ENCODE results near the gene PARD6G.
A peak's percentile ranks its signal among the peaks of the same experiment; 100 is the strongest.
"Not testable (repeated sequence)": the region's sequence is repeated elsewhere in the genome, so short reads cannot be mapped to it uniquely, and the experiment has no call there.

Gene PARD6G

DNA sequence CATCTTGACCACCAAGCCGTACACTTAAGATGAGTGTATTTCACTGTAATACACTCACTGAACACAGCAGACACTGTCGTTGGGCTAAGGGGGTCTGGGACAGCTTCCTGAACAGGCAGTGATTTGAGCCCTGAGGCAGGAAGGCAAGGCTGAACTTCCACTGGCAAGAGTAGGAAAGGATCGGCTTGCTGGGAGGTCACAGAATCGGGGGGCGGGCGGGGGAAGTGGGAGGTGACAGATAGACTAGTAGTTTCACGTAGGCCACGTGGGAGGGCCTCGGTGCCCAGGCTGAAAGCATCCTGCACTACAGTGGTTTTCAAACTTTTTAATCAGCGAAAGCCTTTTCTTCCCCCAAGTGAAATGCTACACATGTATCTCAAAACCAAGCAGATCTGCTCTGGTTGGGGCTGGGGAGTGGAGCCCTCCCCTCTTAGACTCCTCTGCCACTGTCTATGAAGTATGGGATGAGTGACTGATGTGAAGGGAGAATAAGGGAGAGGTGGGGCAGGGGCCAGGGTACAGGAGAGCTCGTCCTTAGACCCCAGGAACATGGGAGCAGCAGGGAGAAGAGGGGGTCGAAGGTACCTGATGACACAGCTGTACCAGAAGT, 8.6 kb downstream of the PARD6G start:
- no peaks in the 10 kb centered on the region for H3K9me3 ChIP-seq (ENCODE audit: control insufficient read depth, low read length)
- H3K36me3 ChIP-seq (ENCODE audit: control insufficient read depth, insufficient read depth, low read length, severe bottlenecking): no peaks in the 10 kb centered on the region
- no peak for DNase-seq (ENCODE audit: low read depth)
- H3K4me3 ChIP-seq (ENCODE audit: low read length): no peak overlapping the region
- H3K27me3 ChIP-seq (replicated peaks; ENCODE audit: control insufficient read depth, insufficient read depth, low read length): peaks cover 15% of the 10 kb centered on the region
- H3K4me1 ChIP-seq (ENCODE audit: control insufficient read depth, insufficient read depth, low read length): no peaks in the 10 kb centered on the region
- no peak overlapping the region for H3K9ac ChIP-seq (ENCODE audit: low read length)

DNA sequence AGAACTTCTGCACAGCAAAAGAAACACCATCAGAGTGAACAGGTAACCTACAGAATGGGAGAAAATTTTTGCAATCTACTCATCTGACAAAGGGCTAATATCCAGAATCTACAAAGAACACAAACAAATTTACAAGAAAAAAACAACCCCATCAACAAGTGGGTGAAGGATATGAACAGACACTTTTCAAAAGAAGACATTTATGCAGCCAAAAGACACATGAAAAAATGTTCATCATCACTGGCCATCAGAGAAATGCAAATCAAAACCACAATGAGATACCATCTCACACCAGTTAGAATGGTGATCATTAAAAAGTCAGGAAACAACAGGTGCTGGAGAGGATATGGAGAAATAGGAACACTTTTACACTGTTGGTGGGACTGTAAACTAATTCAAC, 9.8 kb downstream of the PARD6G start:
- H3K9me3 ChIP-seq (ENCODE audit: control insufficient read depth, low read length); H3K36me3 ChIP-seq (ENCODE audit: control insufficient read depth, insufficient read depth, low read length, severe bottlenecking); DNase-seq (ENCODE audit: low read depth); H3K4me3 ChIP-seq (ENCODE audit: low read length); H3K9ac ChIP-seq (ENCODE audit: low read length); H3K4me1 ChIP-seq (ENCODE audit: control insufficient read depth, insufficient read depth, low read length): not testable (repeated sequence)
- peaks cover 25% of the 10 kb centered on the region for H3K27me3 ChIP-seq (replicated peaks; ENCODE audit: control insufficient read depth, insufficient read depth, low read length)

DNA sequence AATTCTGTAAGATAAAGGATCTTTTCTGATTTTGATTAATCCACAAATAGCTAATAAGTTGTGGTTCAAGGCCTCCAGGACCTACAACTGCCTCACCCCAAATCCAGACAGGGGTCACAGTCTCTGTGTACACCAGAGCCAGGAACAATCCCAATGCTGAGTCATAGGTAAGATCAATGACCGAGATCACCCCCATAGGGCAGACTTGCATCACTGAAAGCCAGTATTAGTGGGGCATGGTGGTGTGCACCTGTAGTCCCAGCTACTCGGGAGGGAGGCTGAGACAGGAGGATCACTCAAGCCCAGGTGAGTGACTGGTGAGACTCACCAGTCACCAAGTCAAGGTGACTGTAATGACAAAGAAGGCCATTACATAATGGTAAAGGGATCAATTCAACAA, 12.9 kb downstream of the PARD6G start:
- H3K9ac ChIP-seq (ENCODE audit: low read length): no peak overlapping the region
- no peak for DNase-seq (ENCODE audit: low read depth)
- no peaks in the 10 kb centered on the region for H3K4me1 ChIP-seq (ENCODE audit: control insufficient read depth, insufficient read depth, low read length)
- no peaks in the 10 kb centered on the region for H3K9me3 ChIP-seq (ENCODE audit: control insufficient read depth, low read length)
- peaks cover 15% of the 10 kb centered on the region for H3K27me3 ChIP-seq (replicated peaks; ENCODE audit: control insufficient read depth, insufficient read depth, low read length)
- H3K4me3 ChIP-seq (ENCODE audit: low read length): no peak overlapping the region
- H3K36me3 ChIP-seq (ENCODE audit: control insufficient read depth, insufficient read depth, low read length, severe bottlenecking): no peaks in the 10 kb centered on the region

DNA sequence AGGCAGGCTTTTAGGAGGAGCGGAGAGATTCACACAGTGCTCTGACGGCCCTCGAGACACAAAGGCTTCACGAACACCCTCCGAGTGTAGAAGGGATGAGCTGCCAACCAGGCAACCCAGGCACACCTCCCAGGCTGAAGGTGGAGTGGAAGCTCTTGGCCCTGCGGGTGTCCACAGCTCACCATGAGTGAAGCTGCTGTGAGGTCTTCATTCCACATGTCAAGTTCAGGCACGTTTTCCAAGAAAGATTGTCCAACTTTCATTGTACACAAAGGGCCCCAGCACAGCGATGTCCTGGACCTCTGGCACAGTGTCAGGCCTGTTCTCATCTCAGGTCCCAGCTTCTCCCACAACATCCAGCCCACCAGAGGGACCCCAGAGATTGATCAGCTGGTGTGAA, 13.4 kb downstream of the PARD6G start:
- no peak for DNase-seq (ENCODE audit: low read depth)
- H3K27me3 ChIP-seq (replicated peaks; ENCODE audit: control insufficient read depth, insufficient read depth, low read length): peaks cover 15% of the 10 kb centered on the region
- H3K4me3 ChIP-seq (ENCODE audit: low read length): no peak overlapping the region
- no peaks in the 10 kb centered on the region for H3K9me3 ChIP-seq (ENCODE audit: control insufficient read depth, low read length)
- H3K36me3 ChIP-seq (ENCODE audit: control insufficient read depth, insufficient read depth, low read length, severe bottlenecking): no peaks in the 10 kb centered on the region
- H3K9ac ChIP-seq (ENCODE audit: low read length): no peak overlapping the region
- H3K4me1 ChIP-seq (ENCODE audit: control insufficient read depth, insufficient read depth, low read length): no peaks in the 10 kb centered on the region

DNA sequence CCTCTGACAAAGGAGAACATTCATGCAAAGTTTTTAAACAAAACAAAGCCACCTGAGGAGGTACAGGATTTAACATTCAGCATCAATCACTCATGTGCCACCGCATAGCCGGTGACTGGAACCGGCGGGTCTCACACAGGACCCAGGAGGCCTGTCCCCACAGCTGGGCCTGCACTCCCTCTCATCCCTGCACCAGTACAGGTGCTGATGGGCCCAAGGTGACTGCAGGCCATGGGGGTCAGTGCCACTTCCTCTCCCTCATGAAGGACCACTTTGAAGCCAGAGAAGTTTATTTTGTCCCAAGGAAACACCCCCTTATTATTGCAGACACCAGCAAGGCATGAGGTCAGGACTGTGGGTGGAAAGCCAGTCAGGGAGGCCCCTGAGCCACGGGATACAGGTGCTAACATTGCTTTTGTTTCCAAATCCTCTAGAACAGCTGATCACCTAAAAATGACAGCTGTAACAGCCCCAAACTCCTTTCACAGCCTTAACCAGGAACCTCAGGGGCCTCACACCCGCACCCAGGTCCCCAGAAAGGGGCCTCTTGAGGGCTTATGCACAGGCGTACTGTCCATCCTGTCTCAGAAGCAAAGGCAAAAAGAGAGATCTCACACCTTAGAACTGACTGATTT, 14.0 kb downstream of the PARD6G start:
- no peak for DNase-seq (ENCODE audit: low read depth)
- peaks cover 15% of the 10 kb centered on the region for H3K27me3 ChIP-seq (replicated peaks; ENCODE audit: control insufficient read depth, insufficient read depth, low read length)
- no peaks in the 10 kb centered on the region for H3K4me1 ChIP-seq (ENCODE audit: control insufficient read depth, insufficient read depth, low read length)

DNA sequence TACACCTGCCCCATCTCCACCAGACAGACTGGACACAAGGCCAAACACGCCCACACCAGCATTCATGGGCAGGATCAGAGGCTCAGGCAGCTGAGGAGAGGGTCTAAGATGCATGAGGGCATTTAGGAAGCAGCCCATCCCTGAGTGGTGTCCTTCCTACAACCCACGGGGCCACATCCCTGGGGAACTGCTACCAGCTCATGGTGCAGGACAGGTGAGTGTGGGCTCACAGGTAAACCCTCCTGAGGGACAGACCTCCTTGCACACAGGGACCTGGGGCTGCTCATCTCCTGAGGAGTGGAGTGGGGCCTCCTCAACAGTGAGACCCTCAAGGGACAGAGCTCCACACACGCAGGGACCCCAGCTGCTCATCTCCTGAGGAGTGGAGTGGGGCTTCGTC, 14.6 kb downstream of the PARD6G start:
- Histone ChIP-seq H3K9ac (ENCODE audit: low read length) (no peak overlapping the region), H3K4me1 (ENCODE audit: control insufficient read depth, insufficient read depth, low read length) (no peaks in the 10 kb centered on the region), H3K4me3 (ENCODE audit: low read length) (no peak overlapping the region), H3K27me3 (replicated peaks; ENCODE audit: control insufficient read depth, insufficient read depth, low read length) (peaks cover 18% of the 10 kb centered on the region), H3K36me3 (ENCODE audit: control insufficient read depth, insufficient read depth, low read length, severe bottlenecking) (no peaks in the 10 kb centered on the region), H3K9me3 (ENCODE audit: control insufficient read depth, low read length) (no peaks in the 10 kb centered on the region)
- DNase-seq (ENCODE audit: low read depth): no peak

More for the DNA sequence above, 14.0 kb downstream of the PARD6G start:
- no peaks in the 10 kb centered on the region for H3K36me3 ChIP-seq (ENCODE audit: control insufficient read depth, insufficient read depth, low read length, severe bottlenecking)
- no peaks in the 10 kb centered on the region for H3K9me3 ChIP-seq (ENCODE audit: control insufficient read depth, low read length)
- H3K4me3 ChIP-seq (ENCODE audit: low read length): no peak overlapping the region
- H3K9ac ChIP-seq (ENCODE audit: low read length): no peak overlapping the region

DNA sequence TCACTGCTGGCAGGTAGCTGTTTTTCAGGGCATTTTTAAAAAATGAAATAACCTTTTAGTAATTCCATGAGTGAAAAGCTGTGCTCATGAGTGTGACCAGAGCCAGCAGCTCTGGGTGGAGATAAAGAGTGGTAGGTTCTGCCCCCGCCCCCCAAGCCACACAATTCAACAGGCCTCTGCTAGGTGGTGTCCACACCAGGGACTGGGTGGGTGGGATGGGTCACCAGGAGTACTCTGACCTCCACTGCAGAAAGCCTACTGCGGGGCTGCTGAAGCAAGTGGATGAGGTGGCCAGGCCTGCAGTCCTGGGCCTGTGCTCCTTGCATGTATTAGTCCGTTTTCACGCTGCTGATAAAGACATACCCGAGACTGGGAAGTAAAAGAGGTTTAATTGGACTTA, 15.3 kb downstream of the PARD6G start:
- no peaks in the 10 kb centered on the region for H3K36me3 ChIP-seq (ENCODE audit: control insufficient read depth, insufficient read depth, low read length, severe bottlenecking)
- DNase-seq (ENCODE audit: low read depth): no peak
- no peaks in the 10 kb centered on the region for H3K4me1 ChIP-seq (ENCODE audit: control insufficient read depth, insufficient read depth, low read length)
- no peak overlapping the region for H3K4me3 ChIP-seq (ENCODE audit: low read length)
- peaks cover 24% of the 10 kb centered on the region for H3K27me3 ChIP-seq (replicated peaks; ENCODE audit: control insufficient read depth, insufficient read depth, low read length)
- H3K9me3 ChIP-seq (ENCODE audit: control insufficient read depth, low read length): no peaks in the 10 kb centered on the region
- no peak overlapping the region for H3K9ac ChIP-seq (ENCODE audit: low read length)

DNA sequence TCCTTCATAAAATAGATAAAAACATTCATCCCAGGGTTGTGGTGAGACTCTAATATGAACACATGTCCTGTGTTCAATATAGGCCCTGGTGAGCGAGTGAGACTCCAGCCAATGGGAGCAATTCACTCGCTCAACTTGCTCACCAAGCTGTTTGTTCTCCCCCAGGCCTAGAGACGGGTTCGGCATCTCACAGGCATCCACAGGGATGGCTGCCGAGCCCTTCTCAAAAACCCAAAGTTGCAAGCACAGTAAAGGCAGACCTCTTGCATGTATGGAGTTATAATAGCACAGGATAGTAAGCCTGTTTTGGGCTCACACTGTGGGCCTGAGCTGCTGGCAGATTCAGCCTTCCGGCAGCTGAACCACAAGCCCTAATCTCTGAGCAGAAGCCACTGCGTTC, 15.7 kb downstream of the PARD6G start:
- Histone ChIP-seq H3K4me1 (ENCODE audit: control insufficient read depth, insufficient read depth, low read length) (no peaks in the 10 kb centered on the region), H3K36me3 (ENCODE audit: control insufficient read depth, insufficient read depth, low read length, severe bottlenecking) (no peaks in the 10 kb centered on the region), H3K9ac (ENCODE audit: low read length) (no peak overlapping the region), H3K9me3 (ENCODE audit: control insufficient read depth, low read length) (no peaks in the 10 kb centered on the region), H3K4me3 (ENCODE audit: low read length) (no peak overlapping the region), H3K27me3 (replicated peaks; ENCODE audit: control insufficient read depth, insufficient read depth, low read length) (peaks cover 28% of the 10 kb centered on the region)
- DNase-seq (ENCODE audit: low read depth): no peak

DNA sequence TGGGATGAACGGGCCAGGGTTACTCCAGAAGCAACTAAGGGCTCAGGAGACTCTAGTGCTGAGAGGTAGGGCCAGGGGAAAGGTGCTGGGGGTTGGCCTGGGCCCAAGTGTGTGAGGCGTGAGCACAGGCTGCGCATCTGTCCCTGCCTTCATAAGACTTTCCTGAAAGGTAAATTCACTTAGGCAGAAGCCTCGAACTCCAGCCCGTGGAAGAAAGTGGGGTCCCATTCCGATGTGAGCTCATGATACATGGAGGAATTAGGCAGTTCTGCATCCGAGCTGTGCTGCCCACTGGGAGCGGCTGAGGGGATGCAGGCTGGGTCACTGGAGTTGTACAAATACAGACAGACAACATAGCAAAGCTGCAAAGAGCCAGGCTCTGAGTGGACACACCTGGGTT, 16.2 kb downstream of the PARD6G start:
- peaks cover 30% of the 10 kb centered on the region for H3K27me3 ChIP-seq (replicated peaks; ENCODE audit: control insufficient read depth, insufficient read depth, low read length)
- no peak overlapping the region for H3K9ac ChIP-seq (ENCODE audit: low read length)
- H3K4me3 ChIP-seq (ENCODE audit: low read length): no peak overlapping the region
- no peaks in the 10 kb centered on the region for H3K4me1 ChIP-seq (ENCODE audit: control insufficient read depth, insufficient read depth, low read length)
- no peaks in the 10 kb centered on the region for H3K9me3 ChIP-seq (ENCODE audit: control insufficient read depth, low read length)
- no peaks in the 10 kb centered on the region for H3K36me3 ChIP-seq (ENCODE audit: control insufficient read depth, insufficient read depth, low read length, severe bottlenecking)
- no peak for DNase-seq (ENCODE audit: low read depth)

DNA sequence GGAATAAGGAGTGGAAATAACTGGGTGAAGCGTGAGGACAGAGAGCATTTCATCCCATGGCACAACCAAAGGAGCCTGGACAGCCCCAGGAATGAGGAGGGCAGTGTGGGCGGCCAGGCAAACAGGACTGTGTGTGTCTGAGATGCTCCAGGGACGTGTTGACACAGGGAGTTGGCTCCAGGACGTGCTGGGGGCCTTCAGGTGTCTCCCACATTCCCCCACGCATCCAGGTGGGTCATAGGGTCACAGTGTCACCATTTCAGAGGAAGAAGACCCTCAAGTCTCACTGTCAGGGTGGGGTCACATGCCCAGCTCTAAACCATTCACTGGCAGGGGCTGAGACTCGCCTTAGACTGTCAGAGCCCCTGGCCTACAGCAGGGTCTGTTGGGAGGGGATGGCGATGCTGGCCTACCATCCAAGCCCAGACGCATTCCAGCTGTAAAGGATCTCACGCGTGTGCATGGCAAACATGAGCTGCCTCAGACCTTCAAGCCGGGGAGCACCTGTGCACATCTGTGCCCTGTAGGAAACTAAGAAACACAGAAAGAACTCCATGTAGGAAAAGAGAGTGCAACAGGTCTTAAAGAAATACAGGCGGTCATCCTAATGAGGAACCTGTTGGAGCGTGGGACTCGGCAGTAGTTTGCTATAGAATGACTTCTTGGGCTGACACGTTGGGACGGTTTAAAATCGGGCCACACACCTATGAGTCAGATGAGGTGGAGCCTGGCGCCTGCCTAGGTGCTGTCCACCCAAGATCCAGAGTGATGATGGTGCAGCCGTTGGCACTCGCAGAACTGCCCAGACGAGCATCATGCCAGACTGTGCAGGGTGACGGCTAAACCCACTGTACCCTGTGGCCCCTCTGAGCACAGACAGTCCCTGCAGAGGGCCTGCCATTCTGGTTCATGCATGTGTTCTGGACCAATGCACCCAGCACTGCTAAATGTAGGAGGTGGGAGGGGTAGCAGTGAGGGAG, 17.3 kb downstream of the PARD6G start:
- no peak overlapping the region for H3K9ac ChIP-seq (ENCODE audit: low read length)
- no peaks in the 10 kb centered on the region for H3K9me3 ChIP-seq (ENCODE audit: control insufficient read depth, low read length)
- no peak overlapping the region for H3K4me3 ChIP-seq (ENCODE audit: low read length)
- DNase-seq (ENCODE audit: low read depth): no peak
- H3K4me1 ChIP-seq (ENCODE audit: control insufficient read depth, insufficient read depth, low read length): no peaks in the 10 kb centered on the region
- peaks cover 37% of the 10 kb centered on the region for H3K27me3 ChIP-seq (replicated peaks; ENCODE audit: control insufficient read depth, insufficient read depth, low read length)
- no peaks in the 10 kb centered on the region for H3K36me3 ChIP-seq (ENCODE audit: control insufficient read depth, insufficient read depth, low read length, severe bottlenecking)

DNA sequence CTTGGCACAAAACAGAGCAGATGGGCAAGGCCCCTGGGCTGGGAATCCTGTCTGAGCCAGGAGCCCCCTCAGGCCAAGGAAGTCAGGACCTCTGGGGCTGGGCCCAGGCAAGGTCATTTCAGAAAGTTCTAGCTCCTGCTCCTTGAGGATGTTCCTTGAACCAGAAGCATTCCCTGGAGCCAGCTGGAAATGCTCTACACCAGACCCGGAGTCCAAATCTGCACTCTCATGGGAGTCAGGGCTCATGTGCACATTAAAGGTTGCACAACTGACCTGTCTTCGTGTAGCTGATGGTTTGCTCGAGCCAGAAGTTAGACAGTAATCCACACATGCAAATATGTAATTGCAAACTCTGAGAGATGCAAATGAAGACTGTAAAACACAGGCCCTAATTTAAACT, 18.0 kb downstream of the PARD6G start:
- H3K27me3 ChIP-seq (replicated peaks; ENCODE audit: control insufficient read depth, insufficient read depth, low read length): peaks cover 37% of the 10 kb centered on the region
- no peaks in the 10 kb centered on the region for H3K4me1 ChIP-seq (ENCODE audit: control insufficient read depth, insufficient read depth, low read length)
- H3K36me3 ChIP-seq (ENCODE audit: control insufficient read depth, insufficient read depth, low read length, severe bottlenecking): no peaks in the 10 kb centered on the region
- peak; percentile 9 for DNase-seq (ENCODE audit: low read depth)
- H3K9ac ChIP-seq (ENCODE audit: low read length): no peak overlapping the region
- H3K9me3 ChIP-seq (ENCODE audit: control insufficient read depth, low read length): no peaks in the 10 kb centered on the region
- no peak overlapping the region for H3K4me3 ChIP-seq (ENCODE audit: low read length)
